HepG2 (cell line): ENCODE results near the gene AMZ1. TPM values are rescaled to one million over a fixed set of nuclear protein-coding genes. Genes with fewer than 3 reads are reported as not detected.

Experiments used
- AGO2 ChIP-seq: fragments of 200-400 bp; formaldehyde crosslinking; optimal IDR thresholded peaks from 2 replicates; pipeline ENCODE3; 2017; ENCODE audit warnings: mild to moderate bottlenecking, low read depth, low read length, moderate library complexity
- AKAP8 ChIP-seq: sonication (generic); formaldehyde crosslinking; IDR thresholded peaks from 2 replicates; pipeline ENCODE4 v1.5.1; 2020; ENCODE audit warnings: mild to moderate bottlenecking, missing genetic modification reagents
- BRD4 ChIP-seq: sonication (generic); formaldehyde crosslinking; IDR thresholded peaks from 2 replicates; pipeline ENCODE4 v1.4.0; 2020; ENCODE audit warnings: missing genetic modification reagents
- CBX1 ChIP-seq: IDR thresholded peaks from one replicate; pipeline ENCODE4 v1.6.1; 2016; ENCODE audit warnings: antibody characterized with exemption, low read depth
- GABPA ChIP-seq, 2 experiments: IDR thresholded peaks; 2 replicates each; pipeline ENCODE4 v1.6.1; 2011 to 2016; ENCODE audit warnings: low read depth in 2 of 2, low read length in 1 of 2, missing biosample characterization in 1 of 2, missing genetic modification characterization in 1 of 2
- GZF1 ChIP-seq: sonication (generic); formaldehyde crosslinking; IDR thresholded peaks from 2 replicates; pipeline ENCODE4 v1.5.1; 2020; ENCODE audit warnings: mild to moderate bottlenecking, missing genetic modification reagents
- ISX ChIP-seq: sonication (generic); formaldehyde crosslinking; conservative IDR thresholded peaks from 2 replicates; pipeline ENCODE4 v1.5.0; 2020; ENCODE audit warnings: missing genetic modification reagents
- MIER3 ChIP-seq: IDR thresholded peaks from 2 replicates; pipeline ENCODE4 v1.6.1; 2016; ENCODE audit warnings: missing compliant biosample characterization, borderline replicate concordance
- NCOA2 ChIP-seq: sonication (generic); formaldehyde crosslinking; IDR thresholded peaks from 2 replicates; pipeline ENCODE4 v1.8.0; 2022; ENCODE audit warnings: inconsistent platforms
- NFYB ChIP-seq: sonication (generic); formaldehyde crosslinking; IDR thresholded peaks from 2 replicates; pipeline ENCODE4 v1.4.0; 2020; ENCODE audit warnings: missing genetic modification reagents
- PPARG ChIP-seq: conservative IDR thresholded peaks from 2 replicates; pipeline ENCODE4 v1.6.1; 2016; ENCODE audit warnings: missing biosample characterization, missing genetic modification reagents
- SMYD3 ChIP-seq: sonication (generic); formaldehyde crosslinking; IDR thresholded peaks from 2 replicates; pipeline ENCODE4 v1.8.1; 2023; ENCODE audit warnings: mild to moderate bottlenecking, missing genetic modification reagents
- SOX6 ChIP-seq, 2 experiments: fragments of 450-650 bp in 1 of 2; sonication (generic) in 1 of 2; formaldehyde crosslinking in 1 of 2; IDR thresholded peaks; 2 replicates each; pipeline versions ENCODE4 v1.4.0 to v1.6.1; 2017 to 2020; ENCODE audit warnings: antibody characterized with exemption in 1 of 2, mild to moderate bottlenecking in 1 of 2, missing genetic modification reagents in 1 of 2
- STAT5B ChIP-seq: sonication (generic); formaldehyde crosslinking; IDR thresholded peaks from 2 replicates; pipeline ENCODE4 v1.4.0; 2020; ENCODE audit warnings: missing genetic modification reagents
- THAP11 ChIP-seq: IDR thresholded peaks from 2 replicates; pipeline ENCODE4 v1.6.1; 2016; ENCODE audit warnings: missing biosample characterization, missing genetic modification reagents
- ZNF12 ChIP-seq: sonication (generic); formaldehyde crosslinking; IDR thresholded peaks from 2 replicates; pipeline ENCODE4 v1.5.0; 2020; ENCODE audit warnings: missing genetic modification reagents
- ZNF142 ChIP-seq: sonication (generic); formaldehyde crosslinking; IDR thresholded peaks from 2 replicates; pipeline ENCODE4 v1.4.0; 2020; ENCODE audit warnings: missing genetic modification reagents
- ZNF180 ChIP-seq: sonication (generic); formaldehyde crosslinking; IDR thresholded peaks from 2 replicates; pipeline ENCODE4 v1.4.0; 2020; ENCODE audit warnings: low read depth, missing genetic modification reagents, borderline replicate concordance
- ZNF225 ChIP-seq: sonication (generic); formaldehyde crosslinking; IDR thresholded peaks from 2 replicates; pipeline ENCODE4 v1.4.0; 2020; ENCODE audit warnings: mild to moderate bottlenecking, missing genetic modification reagents
- ZNF235 ChIP-seq: sonication (generic); formaldehyde crosslinking; IDR thresholded peaks from 2 replicates; pipeline ENCODE4 v1.8.1; 2023; ENCODE audit warnings: mild to moderate bottlenecking, missing genetic modification reagents, borderline replicate concordance
- ZNF367 ChIP-seq: sonication (generic); formaldehyde crosslinking; IDR thresholded peaks from 2 replicates; pipeline ENCODE4 v1.4.0; 2020; ENCODE audit warnings: missing genetic modification reagents, borderline replicate concordance
- ZNF441 ChIP-seq: sonication (generic); formaldehyde crosslinking; IDR thresholded peaks from 2 replicates; pipeline ENCODE4 v1.7.0; 2021; ENCODE audit warnings: missing genetic modification reagents, borderline replicate concordance
- ZUFSP ChIP-seq: sonication (generic); formaldehyde crosslinking; IDR thresholded peaks from 2 replicates; pipeline ENCODE4 v1.9.0; 2021; ENCODE audit warnings: missing genetic modification reagents, mild to moderate bottlenecking, borderline replicate concordance
- polyA plus RNA-seq, 8 experiments: library from polyadenylated mRNA; depleted of rRNA in 3 of 8; stranded (reverse) in 7 of 8; unstranded in 1 of 8; fragments of >200 nt; fragmentation: Illumina TruSeq in 4 of 8; extraction: Trizol in 4 of 8; gene quantifications; 2 replicates each; pipeline versions ENCODE4 v1.2.1 to v1.2.3, GENCODE V29; 2011 to 2016; ENCODE audit warnings: low read depth in 4 of 8, missing spikeins in 1 of 8, mixed read lengths in 1 of 8; ENCODE audit not compliant: insufficient read depth in 1 of 8
- total RNA-seq, 5 experiments: library from RNA; depleted of rRNA; stranded (reverse); fragments of >200 nt; fragmentation: Illumina TruSeq; extraction: Trizol; gene quantifications; 2 replicates each; pipeline ENCODE4 v1.2.3, GENCODE V29; 2016; ENCODE audit warnings: low read depth in 1 of 5

AMZ1 gene
- total and polyA plus RNA-seq, 2 of the 13 experiments (the other 11 are each of a cell fraction or from before 2014, with no cell fraction given), result 0.03 TPM; not detected in 1

- TF ChIP-seq ZNF142 (no peak), BRD4 (CRISPR knock-in tag) (no peak), PPARG (CRISPR knock-in tag) (0 out of 2 replicates have a peak, but pooled peaks have one; percentile 11), ZNF225 (CRISPR knock-in tag) (no peak), AGO2 (peak; percentile 66), NCOA2 (CRISPR knock-in tag) (peak; percentile 42; the same call in 1 of the 2 replicates), SMYD3 (CRISPR knock-in tag) (no peak), THAP11 (peak; percentile 38; the same call in 1 of the 2 replicates), STAT5B (no peak), MIER3 (CRISPR knock-in tag) (no peak), ZNF367 (no peak), ZNF235 (CRISPR knock-in tag) (no peak), GABPA (IDR thresholded peaks at IDR 0.05; ENCODE audit: low read depth, low read length) (no peak), GABPA (CRISPR knock-in tag; IDR thresholded peaks at IDR 0.05; ENCODE audit: low read depth) (no peak), ZNF441 (no peak), CBX1 (no peak), ISX (CRISPR knock-in tag) (no peak), SOX6 (IDR thresholded peaks at IDR 0.05) (no peak), SOX6 (CRISPR knock-in tag; IDR thresholded peaks at IDR 0.05) (peak; percentile 74), GZF1 (no peak), AKAP8 (CRISPR knock-in tag) (peak; percentile 80), ZUFSP (CRISPR knock-in tag) (no peak), NFYB (CRISPR knock-in tag) (no peak), ZNF12 (CRISPR knock-in tag) (peak; percentile 37; the same call in 1 of the 2 replicates), ZNF180 (no peak)
Measured at GRCh38 chr7:2641406-2642393, 46.3 kb upstream of the AMZ1 start (continued).
